K562 (cell line): Measurements from ENCODE around the gene LDLRAD1. TPM values are rescaled to one million over a fixed set of nuclear protein-coding genes. Genes with fewer than 3 reads are reported as not detected.
A peak's percentile ranks its signal among the peaks of the same experiment; 100 is the strongest.

ENCODE experiments used
- BRF1 ChIP-seq: IDR thresholded peaks from 3 replicates; pipeline ENCODE4 v1.6.1; 2011; ENCODE audit warnings: borderline replicate concordance, mild to moderate bottlenecking; ENCODE audit not compliant: insufficient read length; ENCODE audit errors: extremely low read depth
- HNRNPLL ChIP-seq: fragments of 200-400 bp; formaldehyde crosslinking; IDR thresholded peaks from 2 replicates; pipeline ENCODE4 v1.6.1; 2017; ENCODE audit warnings: low read length, low read depth, mild to moderate bottlenecking; ENCODE audit not compliant: poor library complexity, severe bottlenecking
- LEF1 ChIP-seq: fragments of 450-650 bp; IDR thresholded peaks from 2 replicates; pipeline ENCODE4 v1.6.1; 2016; ENCODE audit warnings: mild to moderate bottlenecking
- MEF2D ChIP-seq: conservative IDR thresholded peaks from 2 replicates; pipeline ENCODE4 v1.6.1; 2016; ENCODE audit warnings: low read depth, missing genetic modification characterization, missing compliant biosample characterization
- MIER1 ChIP-seq: fragments of 450-650 bp; IDR thresholded peaks from 2 replicates; pipeline ENCODE4 v1.6.1; 2016; ENCODE audit warnings: antibody characterized with exemption, mild to moderate bottlenecking, low read depth
- NFIX ChIP-seq: fragments of 250-450 bp; sonication (Bioruptor Pico); IDR thresholded peaks from 2 replicates; pipeline ENCODE4 v1.4.0; 2020; ENCODE audit warnings: low read depth, mild to moderate bottlenecking, moderate library complexity
- NUFIP1 ChIP-seq: fragments of 450-650 bp; IDR thresholded peaks from 2 replicates; pipeline ENCODE4 v1.6.1; 2018; ENCODE audit not compliant: partially characterized antibody
- POLR2G ChIP-seq: fragments of 200-400 bp; formaldehyde crosslinking; IDR thresholded peaks from 2 replicates; pipeline ENCODE4 v1.6.1; 2017; ENCODE audit warnings: low read depth, mild to moderate bottlenecking, antibody characterized with exemption, low read length, moderate library complexity
- TSC22D4 ChIP-seq: fragments of 450-650 bp; IDR thresholded peaks from 2 replicates; pipeline ENCODE4 v1.6.1; 2016; ENCODE audit warnings: missing genetic modification characterization, missing biosample characterization, control low read depth
- U2AF1 ChIP-seq: fragments of 200-400 bp; formaldehyde crosslinking; optimal IDR thresholded peaks from 2 replicates; pipeline ENCODE3; 2017; ENCODE audit warnings: mild to moderate bottlenecking, low read depth, low read length, moderate library complexity
- ZC3H4 ChIP-seq: sonication (generic); formaldehyde crosslinking; IDR thresholded peaks from 2 replicates; pipeline ENCODE4 v1.9.0; 2021; ENCODE audit warnings: missing genetic modification reagents, borderline replicate concordance
- ZFX ChIP-seq: sonication (generic); formaldehyde crosslinking; IDR thresholded peaks from 2 replicates; pipeline ENCODE4 v1.8.0; 2022; ENCODE audit warnings: mild to moderate bottlenecking, missing genetic modification reagents, moderate library complexity
- ZNF146 ChIP-seq: IDR thresholded peaks from one replicate; pipeline ENCODE4 v1.6.1; 2018; ENCODE audit warnings: missing compliant biosample characterization; ENCODE audit not compliant: unreplicated experiment
- ZNF444 ChIP-seq: fragments of 250-450 bp; sonication (Bioruptor Pico); IDR thresholded peaks from 2 replicates; pipeline ENCODE4 v1.4.0; 2020; ENCODE audit warnings: mild to moderate bottlenecking, moderate library complexity
- ZNF699 ChIP-seq: fragments of 250-450 bp; sonication (Bioruptor Pico); IDR thresholded peaks from 2 replicates; pipeline ENCODE4 v1.8.0; 2021; ENCODE audit warnings: mild to moderate bottlenecking, moderate library complexity; ENCODE audit not compliant: insufficient replicate concordance
- ZNF77 ChIP-seq: fragments of 250-450 bp; sonication (Bioruptor Pico); IDR thresholded peaks from 2 replicates; pipeline ENCODE4 v1.5.0; 2020
- ZNF785 ChIP-seq: fragments of 250-450 bp; sonication (Bioruptor Pico); IDR thresholded peaks from 2 replicates; pipeline ENCODE4 v1.4.0; 2020; ENCODE audit warnings: mild to moderate bottlenecking
- ZNF79 ChIP-seq: fragments of 250-450 bp; sonication (Bioruptor Pico); IDR thresholded peaks from 2 replicates; pipeline ENCODE4 v1.4.0; 2020; ENCODE audit warnings: low read depth, mild to moderate bottlenecking, moderate library complexity
- polyA plus RNA-seq, 8 experiments: library from polyadenylated mRNA; depleted of rRNA in 4 of 8; stranded (reverse) in 5 of 8; unstranded in 3 of 8; fragments of >200 nt; fragmentation: Nextera tagmentation in 2 of 8; fragmentation: Illumina TruSeq in 1 of 8; extraction: Ambion mirVana in 2 of 8; extraction: Trizol in 1 of 8; gene quantifications; 2 replicates each; pipeline versions ENCODE4 v1.2.1 to v1.2.3, GENCODE V29; 2011 to 2014; ENCODE audit warnings: inconsistent platforms in 1 of 8, missing spikeins in 1 of 8
- total RNA-seq, 7 experiments: library from RNA; depleted of rRNA in 6 of 7; stranded (reverse); fragments of >200 nt in 6 of 7; fragmentation: Illumina TruSeq in 2 of 7; extraction: Trizol in 2 of 7; gene quantifications; 2 replicates each; pipeline versions ENCODE4 v1.2.1 to v1.2.3, GENCODE V29; 2011 to 2021; ENCODE audit warnings: low replicate concordance in 1 of 7
- TF ChIP-seq, protein P1 (sequence below): sonication (generic); formaldehyde crosslinking; IDR thresholded peaks from 2 replicates; pipeline ENCODE4 v1.8.1; 2023; ENCODE audit warnings: missing genetic modification reagents, mild to moderate bottlenecking, borderline replicate concordance
- TF ChIP-seq, protein P2 (sequence below), 3 experiments: IDR thresholded peaks in 2 of 3; conservative IDR thresholded peaks in 1 of 3; 2 replicates each; pipeline ENCODE4 v1.5.1; 2011 to 2012; ENCODE audit warnings: low read length in 3 of 3, mild to moderate bottlenecking in 3 of 3, control low read depth in 2 of 3, improper control_type of control experiment in 1 of 3, inconsistent platforms in 1 of 3, low read depth in 1 of 3, mixed read lengths in 1 of 3, moderate library complexity in 1 of 3; ENCODE audit not compliant: insufficient read depth in 2 of 3
- TF ChIP-seq, protein P3 (sequence below): fragments of 450-650 bp; IDR thresholded peaks from 2 replicates; pipeline ENCODE4 v1.6.1; 2016; ENCODE audit warnings: borderline replicate concordance

Gene LDLRAD1
- total and polyA plus RNA-seq, 9 of the 15 experiments (the other 6 are each of a cell fraction or from before 2014, with no cell fraction given): not detected

- TF ChIP-seq, protein P1, sequence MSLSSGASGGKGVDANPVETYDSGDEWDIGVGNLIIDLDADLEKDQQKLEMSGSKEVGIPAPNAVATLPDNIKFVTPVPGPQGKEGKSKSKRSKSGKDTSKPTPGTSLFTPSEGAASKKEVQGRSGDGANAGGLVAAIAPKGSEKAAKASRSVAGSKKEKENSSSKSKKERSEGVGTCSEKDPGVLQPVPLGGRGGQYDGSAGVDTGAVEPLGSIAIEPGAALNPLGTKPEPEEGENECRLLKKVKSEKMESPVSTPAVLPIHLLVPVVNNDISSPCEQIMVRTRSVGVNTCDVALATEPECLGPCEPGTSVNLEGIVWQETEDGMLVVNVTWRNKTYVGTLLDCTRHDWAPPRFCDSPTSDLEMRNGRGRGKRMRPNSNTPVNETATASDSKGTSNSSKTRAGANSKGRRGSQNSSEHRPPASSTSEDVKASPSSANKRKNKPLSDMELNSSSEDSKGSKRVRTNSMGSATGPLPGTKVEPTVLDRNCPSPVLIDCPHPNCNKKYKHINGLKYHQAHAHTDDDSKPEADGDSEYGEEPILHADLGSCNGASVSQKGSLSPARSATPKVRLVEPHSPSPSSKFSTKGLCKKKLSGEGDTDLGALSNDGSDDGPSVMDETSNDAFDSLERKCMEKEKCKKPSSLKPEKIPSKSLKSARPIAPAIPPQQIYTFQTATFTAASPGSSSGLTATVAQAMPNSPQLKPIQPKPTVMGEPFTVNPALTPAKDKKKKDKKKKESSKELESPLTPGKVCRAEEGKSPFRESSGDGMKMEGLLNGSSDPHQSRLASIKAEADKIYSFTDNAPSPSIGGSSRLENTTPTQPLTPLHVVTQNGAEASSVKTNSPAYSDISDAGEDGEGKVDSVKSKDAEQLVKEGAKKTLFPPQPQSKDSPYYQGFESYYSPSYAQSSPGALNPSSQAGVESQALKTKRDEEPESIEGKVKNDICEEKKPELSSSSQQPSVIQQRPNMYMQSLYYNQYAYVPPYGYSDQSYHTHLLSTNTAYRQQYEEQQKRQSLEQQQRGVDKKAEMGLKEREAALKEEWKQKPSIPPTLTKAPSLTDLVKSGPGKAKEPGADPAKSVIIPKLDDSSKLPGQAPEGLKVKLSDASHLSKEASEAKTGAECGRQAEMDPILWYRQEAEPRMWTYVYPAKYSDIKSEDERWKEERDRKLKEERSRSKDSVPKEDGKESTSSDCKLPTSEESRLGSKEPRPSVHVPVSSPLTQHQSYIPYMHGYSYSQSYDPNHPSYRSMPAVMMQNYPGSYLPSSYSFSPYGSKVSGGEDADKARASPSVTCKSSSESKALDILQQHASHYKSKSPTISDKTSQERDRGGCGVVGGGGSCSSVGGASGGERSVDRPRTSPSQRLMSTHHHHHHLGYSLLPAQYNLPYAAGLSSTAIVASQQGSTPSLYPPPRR: 0 out of 2 replicates have a peak, but pooled peaks have one; percentile 68
- no peak for TF ChIP-seq U2AF1
- no peak for TF ChIP-seq ZFX (CRISPR knock-in tag)
- no peak for TF ChIP-seq LEF1
- TF ChIP-seq ZNF146 (CRISPR knock-in tag): no peak
- no peak for TF ChIP-seq ZNF444
- TF ChIP-seq POLR2G: no peak
- TF ChIP-seq MIER1: no peak; the same call in 1 of the 2 replicates
- TF ChIP-seq ZNF785: no peak
- TF ChIP-seq ZNF77: no peak
- no peak for TF ChIP-seq NFIX (CRISPR knock-in tag)
- no peak for TF ChIP-seq HNRNPLL
- TF ChIP-seq, protein P2, sequence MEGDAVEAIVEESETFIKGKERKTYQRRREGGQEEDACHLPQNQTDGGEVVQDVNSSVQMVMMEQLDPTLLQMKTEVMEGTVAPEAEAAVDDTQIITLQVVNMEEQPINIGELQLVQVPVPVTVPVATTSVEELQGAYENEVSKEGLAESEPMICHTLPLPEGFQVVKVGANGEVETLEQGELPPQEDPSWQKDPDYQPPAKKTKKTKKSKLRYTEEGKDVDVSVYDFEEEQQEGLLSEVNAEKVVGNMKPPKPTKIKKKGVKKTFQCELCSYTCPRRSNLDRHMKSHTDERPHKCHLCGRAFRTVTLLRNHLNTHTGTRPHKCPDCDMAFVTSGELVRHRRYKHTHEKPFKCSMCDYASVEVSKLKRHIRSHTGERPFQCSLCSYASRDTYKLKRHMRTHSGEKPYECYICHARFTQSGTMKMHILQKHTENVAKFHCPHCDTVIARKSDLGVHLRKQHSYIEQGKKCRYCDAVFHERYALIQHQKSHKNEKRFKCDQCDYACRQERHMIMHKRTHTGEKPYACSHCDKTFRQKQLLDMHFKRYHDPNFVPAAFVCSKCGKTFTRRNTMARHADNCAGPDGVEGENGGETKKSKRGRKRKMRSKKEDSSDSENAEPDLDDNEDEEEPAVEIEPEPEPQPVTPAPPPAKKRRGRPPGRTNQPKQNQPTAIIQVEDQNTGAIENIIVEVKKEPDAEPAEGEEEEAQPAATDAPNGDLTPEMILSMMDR (IDR thresholded peaks at IDR 0.05 in 2 of 3, conservative IDR thresholded peaks at IDR 0.05 in 1 of 3; ENCODE audit: insufficient read depth in 2 of 3, low read depth in 1 of 3, low read length in 3 of 3): no peak
- TF ChIP-seq, protein P3, sequence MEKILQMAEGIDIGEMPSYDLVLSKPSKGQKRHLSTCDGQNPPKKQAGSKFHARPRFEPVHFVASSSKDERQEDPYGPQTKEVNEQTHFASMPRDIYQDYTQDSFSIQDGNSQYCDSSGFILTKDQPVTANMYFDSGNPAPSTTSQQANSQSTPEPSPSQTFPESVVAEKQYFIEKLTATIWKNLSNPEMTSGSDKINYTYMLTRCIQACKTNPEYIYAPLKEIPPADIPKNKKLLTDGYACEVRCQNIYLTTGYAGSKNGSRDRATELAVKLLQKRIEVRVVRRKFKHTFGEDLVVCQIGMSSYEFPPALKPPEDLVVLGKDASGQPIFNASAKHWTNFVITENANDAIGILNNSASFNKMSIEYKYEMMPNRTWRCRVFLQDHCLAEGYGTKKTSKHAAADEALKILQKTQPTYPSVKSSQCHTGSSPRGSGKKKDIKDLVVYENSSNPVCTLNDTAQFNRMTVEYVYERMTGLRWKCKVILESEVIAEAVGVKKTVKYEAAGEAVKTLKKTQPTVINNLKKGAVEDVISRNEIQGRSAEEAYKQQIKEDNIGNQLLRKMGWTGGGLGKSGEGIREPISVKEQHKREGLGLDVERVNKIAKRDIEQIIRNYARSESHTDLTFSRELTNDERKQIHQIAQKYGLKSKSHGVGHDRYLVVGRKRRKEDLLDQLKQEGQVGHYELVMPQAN: no peak
- no peak for TF ChIP-seq ZNF699
- TF ChIP-seq TSC22D4 (tag): no peak
- TF ChIP-seq BRF1: no peak
- TF ChIP-seq MEF2D (tag): no peak
- no peak for TF ChIP-seq ZNF79 (CRISPR knock-in tag)
- TF ChIP-seq ZC3H4 (CRISPR knock-in tag): no peak
- TF ChIP-seq NUFIP1: no peak
These were observed 34.5 kb upstream of the LDLRAD1 start (continued) for GRCh38 chr1:54052431-54052933.
